Fibroblast of peridontal ligament (primary cell): ENCODE measurements around the gene PLXNA2.

Source experiments
- DNase-seq: peaks from one replicate; pipeline ENCODE4 v3.0.0-alpha.2; 2010; ENCODE audit errors: extremely low read depth

Gene PLXNA2

GRCh38 chr1:208093754-208094719 lies 150.1 kb downstream of the PLXNA2 start:
- DNase-seq = peak; percentile 68

GRCh38 chr1:208093046-208093445 lies 151.1 kb downstream of the PLXNA2 start:
- no peak for DNase-seq

- DNase-seq = peak; percentile 83
These were observed 153.5 kb downstream of the PLXNA2 start for GRCh38 chr1:208090388-208091301.

- DNase-seq = peak; percentile 2
These were observed 154.3 kb downstream of the PLXNA2 start for GRCh38 chr1:208089761-208090370.

GRCh38 chr1:208089149-208089548 lies 155.0 kb downstream of the PLXNA2 start:
- peak; percentile 76 for DNase-seq

- no peak for DNase-seq
These were observed 155.9 kb downstream of the PLXNA2 start for GRCh38 chr1:208088319-208088718.

GRCh38 chr1:208085655-208086515 lies 158.3 kb downstream of the PLXNA2 start:
- DNase-seq = peak; percentile 74

- no peak for DNase-seq
These were observed 159.4 kb downstream of the PLXNA2 start for GRCh38 chr1:208084764-208085163.

GRCh38 chr1:208084220-208084619 lies 160.0 kb downstream of the PLXNA2 start:
- no peak for DNase-seq

- no peak for DNase-seq
These were observed 160.5 kb downstream of the PLXNA2 start for GRCh38 chr1:208083715-208084085.

GRCh38 chr1:208083016-208083714 lies 161.0 kb downstream of the PLXNA2 start:
- DNase-seq = no peak

GRCh38 chr1:208081972-208082371 lies 162.2 kb downstream of the PLXNA2 start:
- no peak for DNase-seq

- no peak for DNase-seq
These were observed 163.5 kb downstream of the PLXNA2 start for GRCh38 chr1:208080396-208081286.

GRCh38 chr1:208079161-208079560 lies 165.0 kb downstream of the PLXNA2 start:
- DNase-seq = no peak

GRCh38 chr1:208078752-208079151 lies 165.4 kb downstream of the PLXNA2 start:
- DNase-seq = no peak

GRCh38 chr1:208077232-208078075 lies 166.7 kb downstream of the PLXNA2 start:
- no peak for DNase-seq

- DNase-seq = no peak
These were observed 169.8 kb downstream of the PLXNA2 start for GRCh38 chr1:208074353-208074752.

GRCh38 chr1:208071435-208072031 lies 172.7 kb downstream of the PLXNA2 start:
- DNase-seq = no peak
